ENCODE measurements around the gene CORO1C.

GRCh38 chr12:108773798-108774788 lies 42.8 kb upstream of the CORO1C start:
- TF ChIP-seq CTCF (conservative IDR thresholded peaks at IDR 0.05), result no peak
- TF ChIP-seq EZH2 (IDR thresholded peaks at IDR 0.05; ENCODE audit: low read depth), result no peak

Measured in PC-9 (cell line).